IPS DF 4.7 (cell line): ENCODE measurements around the gene LGI4.
"Not testable (repeated sequence)": the region's sequence is repeated elsewhere in the genome, so short reads cannot be mapped to it uniquely, and the experiment has no call there.

Experiments used
- DNase-seq: peaks from one replicate; pipeline ENCODE4 v3.0.0-alpha.2; 2013; ENCODE audit warnings: low spot score; ENCODE audit errors: extremely low read depth

LGI4 gene

GRCh38 chr19:35107545-35107944 lies 27.3 kb downstream of the LGI4 start:
- no peak for DNase-seq

- no peak for DNase-seq
Observed at GRCh38 chr19:35106898-35107541, 27.8 kb downstream of the LGI4 start.

GRCh38 chr19:35106291-35106583 lies 28.6 kb downstream of the LGI4 start:
- DNase-seq, result no peak

GRCh38 chr19:35105411-35106290 lies 29.2 kb downstream of the LGI4 start:
- DNase-seq, result no peak

- DNase-seq, result no peak
Observed at GRCh38 chr19:35105047-35105410, 29.8 kb downstream of the LGI4 start.

- no peak for DNase-seq
Observed at GRCh38 chr19:35104361-35104760, 30.5 kb downstream of the LGI4 start.

GRCh38 chr19:35103614-35104013 lies 31.2 kb downstream of the LGI4 start:
- DNase-seq, result not testable (repeated sequence)

- not testable (repeated sequence) for DNase-seq
Observed at GRCh38 chr19:35101949-35102348, 32.9 kb downstream of the LGI4 start.

GRCh38 chr19:35100588-35101533 lies 34.0 kb downstream of the LGI4 start:
- DNase-seq, result no peak

GRCh38 chr19:35099897-35100275 lies 35.0 kb downstream of the LGI4 start:
- no peak for DNase-seq

- DNase-seq, result no peak
Observed at GRCh38 chr19:35099155-35099896, 35.5 kb downstream of the LGI4 start.

- no peak for DNase-seq
Observed at GRCh38 chr19:35098413-35099049, 36.3 kb downstream of the LGI4 start.

- no peak for DNase-seq
Observed at GRCh38 chr19:35095667-35096368, 39.0 kb downstream of the LGI4 start.

GRCh38 chr19:35094656-35095055 lies 40.2 kb downstream of the LGI4 start:
- no peak for DNase-seq

GRCh38 chr19:35093941-35094647 lies 40.8 kb downstream of the LGI4 start:
- DNase-seq, result no peak

- DNase-seq, result no peak
Observed at GRCh38 chr19:35093430-35093829, 41.4 kb downstream of the LGI4 start.

- DNase-seq, result peak; percentile 38
Observed at GRCh38 chr19:35090506-35091214, 44.2 kb downstream of the LGI4 start.

- no peak for DNase-seq
Observed at GRCh38 chr19:35090160-35090505, 44.7 kb downstream of the LGI4 start.

GRCh38 chr19:35089554-35089953 lies 45.3 kb downstream of the LGI4 start:
- DNase-seq, result no peak
